Neural cell (in vitro differentiated cells): Measurements from ENCODE around the gene DHX38. TPM values are rescaled to one million over a fixed set of nuclear protein-coding genes. Genes with fewer than 3 reads are reported as not detected.

ENCODE experiments used
- H2AFZ ChIP-seq: fragments of 200-600, 300-800 bp; sonication (generic), shearing (Covaris generic); 2 replicates; pipeline ENCODE4 v1.6.0; 2014; ENCODE audit warnings: low read depth, mild to moderate bottlenecking, antibody characterized with exemption, low read length, moderate library complexity
- H3F3A ChIP-seq: fragments of 200-600 bp; shearing (Covaris generic); 2 replicates; pipeline ENCODE4 v1.6.1; 2016; ENCODE audit warnings: mild to moderate bottlenecking, moderate library complexity, mixed read lengths, antibody characterized with exemption, low read length; ENCODE audit not compliant: insufficient read depth, poor library complexity, severe bottlenecking
- H3K27ac ChIP-seq: fragments of 200-600, 300-800 bp; sonication (generic), shearing (Covaris generic); 2 replicates; pipeline ENCODE4 v1.5.1; 2014; ENCODE audit warnings: mild to moderate bottlenecking, low read length, moderate library complexity
- H3K27me3 ChIP-seq: fragments of 300-800, 200-600 bp; sonication (generic), shearing (Covaris generic); 2 replicates; pipeline ENCODE4 v1.6.0; 2014; ENCODE audit warnings: mild to moderate bottlenecking, low read depth, low read length, moderate library complexity; ENCODE audit not compliant: insufficient read depth
- H3K36me3 ChIP-seq: fragments of 300-800, 200-600 bp; sonication (generic), shearing (Covaris generic); 2 replicates; pipeline ENCODE4 v1.5.1; 2014; ENCODE audit warnings: mild to moderate bottlenecking, antibody characterized with exemption, low read length, moderate library complexity; ENCODE audit not compliant: insufficient read depth
- H3K4me2 ChIP-seq: fragments of 300-800, 200-600 bp; sonication (generic), shearing (Covaris generic); 2 replicates; pipeline ENCODE4 v1.6.0; 2014; ENCODE audit warnings: mild to moderate bottlenecking, low read length
- H3K4me3 ChIP-seq: fragments of 300-800, 200-600 bp; sonication (generic), shearing (Covaris generic); 2 replicates; pipeline ENCODE4 v1.5.1; 2014; ENCODE audit warnings: mild to moderate bottlenecking, low read length, moderate library complexity
- H3K79me2 ChIP-seq: fragments of 200-600 bp; shearing (Covaris generic); replicated peaks from 2 replicates; pipeline ENCODE4 v1.6.0; 2014; ENCODE audit warnings: mild to moderate bottlenecking, low read length, moderate library complexity; ENCODE audit not compliant: insufficient read depth
- H3K9ac ChIP-seq: fragments of 300-800, 200-600 bp; sonication (generic), shearing (Covaris generic); 2 replicates; pipeline ENCODE4 v1.6.1; 2016; ENCODE audit warnings: mild to moderate bottlenecking, low read length, mixed read lengths
- H3K9me2 ChIP-seq: fragments of 200-600 bp; shearing (Covaris generic); 2 replicates; pipeline ENCODE4 v1.6.1; 2016; ENCODE audit warnings: mild to moderate bottlenecking, low read length, mixed read lengths; ENCODE audit not compliant: insufficient read depth
- H3K9me3 ChIP-seq: fragments of 200-600, 300-800 bp; sonication (generic), shearing (Covaris generic); 2 replicates; pipeline ENCODE4 v1.6.1; 2016; ENCODE audit warnings: mild to moderate bottlenecking, mixed run types, low read length, moderate library complexity, mixed read lengths
- H4K20me1 ChIP-seq: fragments of 200-600 bp; shearing (Covaris generic); 2 replicates; pipeline ENCODE4 v1.6.1; 2016; ENCODE audit warnings: mild to moderate bottlenecking, mixed run types; ENCODE audit not compliant: insufficient read depth
- CTCF ChIP-seq: fragments of 450-650 bp; IDR thresholded peaks from 2 replicates; pipeline ENCODE4 v1.5.1; 2014; ENCODE audit warnings: antibody characterized with exemption, mild to moderate bottlenecking, moderate library complexity; ENCODE audit not compliant: poor library complexity, severe bottlenecking
- EP300 ChIP-seq: fragments of 450-650 bp; conservative IDR thresholded peaks from 2 replicates; pipeline ENCODE4 v1.6.1; 2014; ENCODE audit warnings: antibody characterized with exemption, mild to moderate bottlenecking, moderate library complexity; ENCODE audit not compliant: poor library complexity, severe bottlenecking
- EZH2 ChIP-seq: fragments of 200-600, 300-800 bp; shearing (Covaris generic), sonication (generic); IDR thresholded peaks from 2 replicates; pipeline ENCODE4 v1.6.1; 2014; ENCODE audit warnings: antibody characterized with exemption, low read length, borderline replicate concordance, mild to moderate bottlenecking; ENCODE audit not compliant: insufficient read depth, poor library complexity, severe bottlenecking
- MXI1 ChIP-seq: fragments of 450-650 bp; conservative IDR thresholded peaks from 2 replicates; pipeline ENCODE4 v1.6.1; 2014; ENCODE audit warnings: antibody characterized with exemption, mild to moderate bottlenecking; ENCODE audit not compliant: poor library complexity, severe bottlenecking
- POLR2AphosphoS5 ChIP-seq: IDR thresholded peaks from 2 replicates; pipeline ENCODE4 v1.6.1; 2012
- RAD21 ChIP-seq: fragments of 450-650 bp; conservative IDR thresholded peaks from 2 replicates; pipeline ENCODE4 v1.6.1; 2014; ENCODE audit warnings: antibody characterized with exemption, mild to moderate bottlenecking, moderate library complexity
- REST ChIP-seq: IDR thresholded peaks from 2 replicates; pipeline ENCODE4 v1.6.1; 2012; ENCODE audit warnings: borderline replicate concordance
- SMC3 ChIP-seq: fragments of 450-650 bp; conservative IDR thresholded peaks from 2 replicates; pipeline ENCODE4 v1.6.1; 2014; ENCODE audit warnings: antibody characterized with exemption, mild to moderate bottlenecking, moderate library complexity; ENCODE audit not compliant: poor library complexity
- TAF1 ChIP-seq: IDR thresholded peaks from 2 replicates; pipeline ENCODE4 v1.6.1; 2012; ENCODE audit warnings: low read depth
- polyA plus RNA-seq: library from polyadenylated mRNA; depleted of rRNA; stranded (reverse); fragments of >200 nt; gene quantifications from 2 replicates; pipeline ENCODE4 v1.2.3, GENCODE V29; 2014

The DHX38 gene
- polyA plus RNA-seq, 1 donor from 2014 or later: 48.0 TPM

GRCh38 chr16:72122916-72123315 lies 29.3 kb downstream of the DHX38 start:
- no peaks in the 10 kb centered on the region for H3K27me3 ChIP-seq
- H3K9me2 ChIP-seq: no peaks in the 10 kb centered on the region
- TF ChIP-seq REST (no peak), RAD21 (no peak), CTCF (no peak), MXI1 (no peak), EP300 (no peak), SMC3 (no peak), TAF1 (no peak), POLR2AphosphoS5 (no peak), EZH2 (no peak)
- H3K9ac ChIP-seq: no peak overlapping the region
- H3K36me3 ChIP-seq: no peaks in the 10 kb centered on the region
- H3K4me3 ChIP-seq: no peak overlapping the region
- H3K4me2 ChIP-seq: no peak overlapping the region
- no peaks in the 10 kb centered on the region for H3K79me2 ChIP-seq
- no peak overlapping the region for H3K27ac ChIP-seq
- no peaks in the 10 kb centered on the region for H3K9me3 ChIP-seq
- no peaks in the 10 kb centered on the region for H4K20me1 ChIP-seq
- no peak overlapping the region for H2AFZ ChIP-seq
- H3F3A ChIP-seq: no peaks in the 10 kb centered on the region

- Histone ChIP-seq H3K27ac (no peak overlapping the region), H3K9ac (no peak overlapping the region), H3K36me3 (no peaks in the 10 kb centered on the region), H3K4me3 (no peak overlapping the region), H3F3A (no peaks in the 10 kb centered on the region), H3K79me2 (no peaks in the 10 kb centered on the region), H3K9me3 (no peaks in the 10 kb centered on the region), H3K27me3 (no peaks in the 10 kb centered on the region), H2AFZ (no peak overlapping the region), H3K4me2 (no peak overlapping the region), H4K20me1 (no peaks in the 10 kb centered on the region), H3K9me2 (no peaks in the 10 kb centered on the region)
- TF ChIP-seq POLR2AphosphoS5: no peak
- no peak for TF ChIP-seq TAF1
- TF ChIP-seq MXI1: no peak
Measured at GRCh38 chr16:72123426-72123825, 29.8 kb downstream of the DHX38 start.

GRCh38 chr16:72124148-72124547 lies 30.5 kb downstream of the DHX38 start:
- Histone ChIP-seq H3K9ac (peak overlapping the region; percentile 55), H3F3A (no peaks in the 10 kb centered on the region), H3K4me3 (no peak overlapping the region), H3K9me3 (no peaks in the 10 kb centered on the region), H2AFZ (no peak overlapping the region), H3K27me3 (no peaks in the 10 kb centered on the region), H3K27ac (no peak overlapping the region), H3K36me3 (no peaks in the 10 kb centered on the region), H3K4me2 (no peak overlapping the region), H3K9me2 (no peaks in the 10 kb centered on the region), H3K79me2 (no peaks in the 10 kb centered on the region), H4K20me1 (no peaks in the 10 kb centered on the region)
- TF ChIP-seq REST (no peak), CTCF (no peak), EZH2 (no peak), EP300 (no peak), TAF1 (no peak)
